K562 (cell line): ENCODE results near the gene NBDY. TPM values are rescaled to one million over a fixed set of nuclear protein-coding genes. Genes with fewer than 3 reads are reported as not detected.

Experiments
- HNRNPH1 ChIP-seq: fragments of 200-400 bp; formaldehyde crosslinking; optimal IDR thresholded peaks from 2 replicates; pipeline ENCODE3; 2017; ENCODE audit warnings: low read depth, mild to moderate bottlenecking, low read length, moderate library complexity
- MYC ChIP-seq, 2 experiments: fragments of 250-450 bp in 1 of 2; sonication (Bioruptor Pico) in 1 of 2; IDR thresholded peaks; 2 replicates each; pipeline versions ENCODE4 v1.5.1 to v1.6.1; 2012 to 2021; ENCODE audit warnings: low read depth in 2 of 2, borderline replicate concordance in 1 of 2, improper control_type of control experiment in 1 of 2, low read length in 1 of 2, mild to moderate bottlenecking in 1 of 2, moderate library complexity in 1 of 2
- RCOR1 ChIP-seq, 2 experiments: IDR thresholded peaks; 2 replicates each; pipeline ENCODE4 v1.6.1; 2012; ENCODE audit warnings: low read depth in 2 of 2, low read length in 2 of 2, borderline replicate concordance in 1 of 2, improper control_type of control experiment in 1 of 2
- SAFB2 ChIP-seq: fragments of 200-400 bp; formaldehyde crosslinking; IDR thresholded peaks from 2 replicates; pipeline ENCODE4 v1.6.1; 2018; ENCODE audit warnings: borderline replicate concordance, low read length, low read depth, moderate library complexity; ENCODE audit not compliant: severe bottlenecking
- TEAD1 ChIP-seq, 2 experiments: fragments of 450-650 bp in 1 of 2; sonication (generic) in 1 of 2; formaldehyde crosslinking; IDR thresholded peaks; 2 replicates each; pipeline versions ENCODE4 v1.4.0 to v1.8.0; 2020 to 2022; ENCODE audit warnings: mild to moderate bottlenecking in 2 of 2, missing genetic modification reagents in 1 of 2
- XRCC5 ChIP-seq: fragments of 200-400 bp; formaldehyde crosslinking; IDR thresholded peaks from 2 replicates; pipeline ENCODE4 v1.6.1; 2017; ENCODE audit warnings: low read depth, mild to moderate bottlenecking, low read length
- polyA plus RNA-seq, 8 experiments: library from polyadenylated mRNA; depleted of rRNA in 4 of 8; stranded (reverse) in 5 of 8; unstranded in 3 of 8; fragments of >200 nt; fragmentation: Nextera tagmentation in 2 of 8; fragmentation: Illumina TruSeq in 1 of 8; extraction: Ambion mirVana in 2 of 8; extraction: Trizol in 1 of 8; gene quantifications; 2 replicates each; pipeline versions ENCODE4 v1.2.1 to v1.2.3, GENCODE V29; 2011 to 2014; ENCODE audit warnings: inconsistent platforms in 1 of 8, missing spikeins in 1 of 8
- total RNA-seq, 7 experiments: library from RNA; depleted of rRNA in 6 of 7; stranded (reverse); fragments of >200 nt in 6 of 7; fragmentation: Illumina TruSeq in 2 of 7; extraction: Trizol in 2 of 7; gene quantifications; 2 replicates each; pipeline versions ENCODE4 v1.2.1 to v1.2.3, GENCODE V29; 2011 to 2021; ENCODE audit warnings: low replicate concordance in 1 of 7
- TF ChIP-seq, protein P1 (sequence below): sonication (generic); formaldehyde crosslinking; IDR thresholded peaks from 2 replicates; pipeline ENCODE4 v1.8.0; 2023; ENCODE audit warnings: missing genetic modification reagents, mild to moderate bottlenecking, borderline replicate concordance
- TF ChIP-seq, protein P2 (sequence below): sonication (generic); formaldehyde crosslinking; IDR thresholded peaks from 2 replicates; pipeline ENCODE4 v1.5.0; 2020; ENCODE audit warnings: missing genetic modification reagents

NBDY gene
- total and polyA plus RNA-seq, 9 of the 15 experiments (the other 6 are each of a cell fraction or from before 2014, with no cell fraction given) = 1.00 to 24.7 (median 7.0) TPM

DNA sequence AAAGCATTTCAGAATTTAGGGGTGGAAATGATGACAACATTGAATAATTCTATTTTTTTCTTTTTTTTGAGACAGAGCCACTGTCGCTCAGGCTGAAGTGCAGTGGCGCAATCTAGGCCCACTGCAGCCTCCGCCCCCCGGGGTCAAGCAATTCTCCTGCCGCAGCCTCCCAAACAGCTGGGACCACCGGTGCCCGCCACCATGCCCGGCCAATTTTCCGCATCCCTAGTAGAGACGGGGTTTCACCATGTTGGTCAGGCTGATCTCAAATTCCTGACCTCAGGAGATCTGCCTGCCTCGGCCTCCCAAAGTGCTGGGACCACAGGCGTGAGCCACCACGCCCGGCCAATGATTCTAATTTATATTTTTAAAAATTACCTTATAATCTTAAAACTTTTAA is 7.2 kb downstream of the NBDY start (continued):
- TF ChIP-seq, protein P1, sequence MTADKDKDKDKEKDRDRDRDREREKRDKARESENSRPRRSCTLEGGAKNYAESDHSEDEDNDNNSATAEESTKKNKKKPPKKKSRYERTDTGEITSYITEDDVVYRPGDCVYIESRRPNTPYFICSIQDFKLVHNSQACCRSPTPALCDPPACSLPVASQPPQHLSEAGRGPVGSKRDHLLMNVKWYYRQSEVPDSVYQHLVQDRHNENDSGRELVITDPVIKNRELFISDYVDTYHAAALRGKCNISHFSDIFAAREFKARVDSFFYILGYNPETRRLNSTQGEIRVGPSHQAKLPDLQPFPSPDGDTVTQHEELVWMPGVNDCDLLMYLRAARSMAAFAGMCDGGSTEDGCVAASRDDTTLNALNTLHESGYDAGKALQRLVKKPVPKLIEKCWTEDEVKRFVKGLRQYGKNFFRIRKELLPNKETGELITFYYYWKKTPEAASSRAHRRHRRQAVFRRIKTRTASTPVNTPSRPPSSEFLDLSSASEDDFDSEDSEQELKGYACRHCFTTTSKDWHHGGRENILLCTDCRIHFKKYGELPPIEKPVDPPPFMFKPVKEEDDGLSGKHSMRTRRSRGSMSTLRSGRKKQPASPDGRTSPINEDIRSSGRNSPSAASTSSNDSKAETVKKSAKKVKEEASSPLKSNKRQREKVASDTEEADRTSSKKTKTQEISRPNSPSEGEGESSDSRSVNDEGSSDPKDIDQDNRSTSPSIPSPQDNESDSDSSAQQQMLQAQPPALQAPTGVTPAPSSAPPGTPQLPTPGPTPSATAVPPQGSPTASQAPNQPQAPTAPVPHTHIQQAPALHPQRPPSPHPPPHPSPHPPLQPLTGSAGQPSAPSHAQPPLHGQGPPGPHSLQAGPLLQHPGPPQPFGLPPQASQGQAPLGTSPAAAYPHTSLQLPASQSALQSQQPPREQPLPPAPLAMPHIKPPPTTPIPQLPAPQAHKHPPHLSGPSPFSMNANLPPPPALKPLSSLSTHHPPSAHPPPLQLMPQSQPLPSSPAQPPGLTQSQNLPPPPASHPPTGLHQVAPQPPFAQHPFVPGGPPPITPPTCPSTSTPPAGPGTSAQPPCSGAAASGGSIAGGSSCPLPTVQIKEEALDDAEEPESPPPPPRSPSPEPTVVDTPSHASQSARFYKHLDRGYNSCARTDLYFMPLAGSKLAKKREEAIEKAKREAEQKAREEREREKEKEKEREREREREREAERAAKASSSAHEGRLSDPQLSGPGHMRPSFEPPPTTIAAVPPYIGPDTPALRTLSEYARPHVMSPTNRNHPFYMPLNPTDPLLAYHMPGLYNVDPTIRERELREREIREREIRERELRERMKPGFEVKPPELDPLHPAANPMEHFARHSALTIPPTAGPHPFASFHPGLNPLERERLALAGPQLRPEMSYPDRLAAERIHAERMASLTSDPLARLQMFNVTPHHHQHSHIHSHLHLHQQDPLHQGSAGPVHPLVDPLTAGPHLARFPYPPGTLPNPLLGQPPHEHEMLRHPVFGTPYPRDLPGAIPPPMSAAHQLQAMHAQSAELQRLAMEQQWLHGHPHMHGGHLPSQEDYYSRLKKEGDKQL (CRISPR knock-in tag) = no peak
- TF ChIP-seq RCOR1 (IDR thresholded peaks at IDR 0.05; ENCODE audit: borderline replicate concordance in 1 of 2, low read depth in 2 of 2, low read length in 2 of 2) (no peak), TEAD1 (CRISPR knock-in tag; IDR thresholded peaks at IDR 0.05) (no peak), MYC (IDR thresholded peaks at IDR 0.05; ENCODE audit: low read depth, low read length) (no peak), MYC (CRISPR knock-in tag; IDR thresholded peaks at IDR 0.05; ENCODE audit: borderline replicate concordance, low read depth) (no peak), SAFB2 (no peak), HNRNPH1 (no peak), XRCC5 (no peak)
- TF ChIP-seq, protein P2, sequence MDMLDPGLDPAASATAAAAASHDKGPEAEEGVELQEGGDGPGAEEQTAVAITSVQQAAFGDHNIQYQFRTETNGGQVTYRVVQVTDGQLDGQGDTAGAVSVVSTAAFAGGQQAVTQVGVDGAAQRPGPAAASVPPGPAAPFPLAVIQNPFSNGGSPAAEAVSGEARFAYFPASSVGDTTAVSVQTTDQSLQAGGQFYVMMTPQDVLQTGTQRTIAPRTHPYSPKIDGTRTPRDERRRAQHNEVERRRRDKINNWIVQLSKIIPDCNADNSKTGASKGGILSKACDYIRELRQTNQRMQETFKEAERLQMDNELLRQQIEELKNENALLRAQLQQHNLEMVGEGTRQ (CRISPR knock-in tag) = no peak
